ENCODE data around the gene ADGRG1.

Gene ADGRG1

GRCh38 chr16:57624806-57625500, 3.5 kb upstream of the ADGRG1 start:
- Histone ChIP-seq H3K4me2 (peak overlapping the region; percentile 78), H3K9ac (no peak overlapping the region), H4K20me1 (no peaks in the 10 kb centered on the region), H3K36me3 (no peaks in the 10 kb centered on the region), H3K27me3 (no peaks in the 10 kb centered on the region), H3K9me3 (no peaks in the 10 kb centered on the region), H3K4me3 (no peak overlapping the region), H3K27ac (peak overlapping the region; percentile 49), H3K4me1 (peaks cover 90% of the 10 kb centered on the region)
- no peak for TF ChIP-seq Cebpa-rat (IDR thresholded peaks at IDR 0.05)

DNA sequence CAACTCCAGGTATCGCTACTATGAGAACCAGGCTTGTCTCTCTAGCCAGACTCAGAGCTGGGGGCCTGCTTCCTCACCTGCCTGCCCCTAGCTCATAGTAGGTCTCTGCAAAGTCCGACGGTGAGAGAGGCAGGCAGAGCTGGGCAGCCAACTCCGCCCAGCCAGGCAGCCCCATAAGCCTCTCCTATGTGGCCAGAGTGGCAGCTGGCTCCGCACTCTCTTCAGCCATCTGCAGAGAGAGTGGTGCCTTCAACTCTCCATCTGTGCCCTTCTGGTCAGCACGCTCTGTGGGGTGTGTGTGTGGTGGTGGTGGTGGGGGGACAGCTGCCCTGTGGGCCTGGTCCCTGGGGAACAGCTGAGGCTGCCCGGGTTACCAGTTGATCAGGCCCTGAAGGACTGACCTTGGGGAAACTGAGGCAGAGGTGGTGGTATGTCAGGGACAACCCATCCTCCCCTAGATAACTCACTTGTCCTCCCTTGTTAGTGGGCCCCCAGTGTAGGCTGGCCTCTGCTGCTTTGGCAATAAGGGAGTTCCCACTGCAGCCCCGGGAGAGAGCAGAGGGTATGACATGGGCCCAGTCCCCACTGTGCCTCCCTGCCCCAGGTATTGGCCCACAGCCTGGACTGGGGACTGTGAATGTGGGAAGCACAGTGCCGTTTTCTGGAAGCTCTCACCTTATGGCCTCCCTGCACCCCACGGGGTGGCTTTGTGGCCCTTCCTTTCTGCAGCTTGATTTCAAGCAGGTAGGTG, 1.8 kb upstream of the ADGRG1 start:
- Histone ChIP-seq H3K4me1 (peaks cover 89% of the 10 kb centered on the region), H3K4me2 (no peak overlapping the region), H3K27ac (no peak overlapping the region), H3K36me3 (no peaks in the 10 kb centered on the region), H4K20me1 (no peaks in the 10 kb centered on the region), H3K27me3 (no peaks in the 10 kb centered on the region), H3K9ac (no peak overlapping the region), H3K9me3 (no peaks in the 10 kb centered on the region), H3K4me3 (no peak overlapping the region)
- no peak for TF ChIP-seq Cebpa-rat (IDR thresholded peaks at IDR 0.05)

GRCh38 chr16:57627184-57627871, 1.1 kb upstream of the ADGRG1 start:
- Histone ChIP-seq H3K9ac (no peak overlapping the region), H3K27ac (no peak overlapping the region), H3K27me3 (no peaks in the 10 kb centered on the region), H3K36me3 (no peaks in the 10 kb centered on the region), H3K9me3 (no peaks in the 10 kb centered on the region), H3K4me3 (no peak overlapping the region), H3K4me1 (peaks cover 88% of the 10 kb centered on the region), H4K20me1 (no peaks in the 10 kb centered on the region), H3K4me2 (no peak overlapping the region)
- TF ChIP-seq Cebpa-rat (IDR thresholded peaks at IDR 0.05), result no peak

- peak overlapping the region; percentile 71 for H3K4me2 ChIP-seq
Observed at GRCh38 chr16:57628783-57629293, 408 bp downstream of the ADGRG1 start.

DNA sequence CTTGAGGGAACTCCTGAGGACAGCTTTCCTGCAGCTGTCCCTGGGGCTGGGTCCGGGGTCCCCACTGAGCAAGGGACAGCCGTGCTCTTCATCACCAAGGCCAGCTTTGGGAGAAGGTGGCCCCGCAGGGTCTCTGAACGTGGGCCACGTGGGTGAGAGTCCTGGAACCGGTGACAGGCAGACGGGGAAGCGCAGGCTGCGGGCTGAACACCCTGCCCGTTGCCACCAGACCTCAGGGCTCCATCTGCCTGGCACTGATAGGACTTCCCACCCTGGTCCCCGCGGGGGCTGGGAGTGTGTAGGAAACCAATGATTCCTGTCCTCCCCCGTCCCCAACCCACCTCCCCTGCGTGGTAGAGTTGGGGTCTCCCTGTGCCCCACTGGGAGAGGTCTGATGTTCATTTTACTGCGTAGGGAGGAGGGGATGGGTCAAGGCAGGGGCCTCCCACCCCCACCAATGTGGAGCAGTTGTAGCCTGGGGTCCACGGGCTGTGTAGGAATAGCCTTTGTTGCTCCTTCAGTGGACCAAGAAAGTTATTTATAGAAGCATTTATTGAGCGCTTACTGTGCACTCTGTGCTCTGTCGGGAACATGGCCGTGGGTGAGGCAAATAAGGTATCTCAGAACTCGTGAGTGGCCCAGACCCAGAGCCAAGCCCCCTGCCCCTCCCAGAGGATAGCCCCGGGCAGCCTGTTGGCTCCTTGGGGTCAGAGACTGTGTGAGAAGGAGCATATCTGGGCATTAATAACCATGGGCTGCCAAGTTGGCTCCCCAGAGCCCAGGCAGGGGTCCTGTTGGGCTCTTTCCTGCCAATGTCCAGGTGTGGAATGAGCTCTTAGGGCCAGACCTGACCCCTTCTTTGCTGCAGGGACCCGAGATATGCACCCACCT, 1.3 kb downstream of the ADGRG1 start:
- H4K20me1 ChIP-seq, result no peaks in the 10 kb centered on the region
- H3K4me3 ChIP-seq, result no peak overlapping the region
- no peaks in the 10 kb centered on the region for H3K36me3 ChIP-seq
- no peak for TF ChIP-seq Cebpa-rat (IDR thresholded peaks at IDR 0.05)
- peak overlapping the region; percentile 42; the same call in 1 of the 2 replicates for H3K9ac ChIP-seq
- no peaks in the 10 kb centered on the region for H3K27me3 ChIP-seq
- no peak overlapping the region for H3K27ac ChIP-seq
- no peaks in the 10 kb centered on the region for H3K9me3 ChIP-seq
- H3K4me2 ChIP-seq, result peak overlapping the region; percentile 71
- peaks cover 78% of the 10 kb centered on the region for H3K4me1 ChIP-seq

More at GRCh38 chr16:57628783-57629293, 408 bp downstream of the ADGRG1 start:
- H3K27ac ChIP-seq, result no peak overlapping the region
- H3K9ac ChIP-seq, result no peak overlapping the region
- no peak overlapping the region for H3K4me3 ChIP-seq
- H3K36me3 ChIP-seq, result no peaks in the 10 kb centered on the region
- no peaks in the 10 kb centered on the region for H3K9me3 ChIP-seq
- H4K20me1 ChIP-seq, result no peaks in the 10 kb centered on the region
- H3K27me3 ChIP-seq, result no peaks in the 10 kb centered on the region
- TF ChIP-seq Cebpa-rat (IDR thresholded peaks at IDR 0.05), result no peak
- peaks cover 78% of the 10 kb centered on the region for H3K4me1 ChIP-seq

DNA sequence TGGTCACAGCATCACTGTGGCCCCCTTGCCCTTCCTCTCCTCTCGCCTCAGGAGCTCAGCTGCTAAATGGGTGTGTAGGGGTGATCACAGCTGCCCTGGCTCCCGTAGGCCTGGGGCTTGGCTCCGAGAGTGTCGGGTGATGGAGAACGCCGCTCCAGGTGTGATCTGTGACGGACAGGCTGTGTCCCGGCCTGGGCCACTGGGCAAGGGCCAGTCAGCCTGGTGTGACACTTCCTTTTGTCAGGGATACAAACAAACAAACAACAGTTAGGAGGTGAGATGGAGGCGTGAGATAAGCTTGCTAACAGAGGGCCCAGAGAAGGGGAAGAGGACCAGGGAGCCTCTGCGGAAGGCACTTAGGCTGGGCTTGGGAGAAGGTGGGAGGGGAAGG, 2.0 kb downstream of the ADGRG1 start:
- no peak overlapping the region for H3K4me3 ChIP-seq
- H3K27ac ChIP-seq, result no peak overlapping the region
- no peak overlapping the region for H3K9ac ChIP-seq
- no peaks in the 10 kb centered on the region for H3K27me3 ChIP-seq
- 0 out of 2 replicates have a peak overlapping the region, but pooled peaks have one; percentile 71 for H3K4me2 ChIP-seq
- H4K20me1 ChIP-seq, result no peaks in the 10 kb centered on the region
- H3K9me3 ChIP-seq, result no peaks in the 10 kb centered on the region
- H3K36me3 ChIP-seq, result no peaks in the 10 kb centered on the region
- TF ChIP-seq Cebpa-rat (IDR thresholded peaks at IDR 0.05), result no peak
- H3K4me1 ChIP-seq, result peaks cover 78% of the 10 kb centered on the region

- no peak overlapping the region for H3K27ac ChIP-seq
- H3K4me2 ChIP-seq, result no peak overlapping the region
- H3K4me1 ChIP-seq, result peaks cover 78% of the 10 kb centered on the region
- H3K9me3 ChIP-seq, result no peaks in the 10 kb centered on the region
- no peaks in the 10 kb centered on the region for H3K27me3 ChIP-seq
- TF ChIP-seq Cebpa-rat (IDR thresholded peaks at IDR 0.05), result no peak
- H3K9ac ChIP-seq, result no peak overlapping the region
- no peaks in the 10 kb centered on the region for H4K20me1 ChIP-seq
- H3K4me3 ChIP-seq, result no peak overlapping the region
- H3K36me3 ChIP-seq, result no peaks in the 10 kb centered on the region
Observed at GRCh38 chr16:57630931-57631845, 2.8 kb downstream of the ADGRG1 start.

DNA sequence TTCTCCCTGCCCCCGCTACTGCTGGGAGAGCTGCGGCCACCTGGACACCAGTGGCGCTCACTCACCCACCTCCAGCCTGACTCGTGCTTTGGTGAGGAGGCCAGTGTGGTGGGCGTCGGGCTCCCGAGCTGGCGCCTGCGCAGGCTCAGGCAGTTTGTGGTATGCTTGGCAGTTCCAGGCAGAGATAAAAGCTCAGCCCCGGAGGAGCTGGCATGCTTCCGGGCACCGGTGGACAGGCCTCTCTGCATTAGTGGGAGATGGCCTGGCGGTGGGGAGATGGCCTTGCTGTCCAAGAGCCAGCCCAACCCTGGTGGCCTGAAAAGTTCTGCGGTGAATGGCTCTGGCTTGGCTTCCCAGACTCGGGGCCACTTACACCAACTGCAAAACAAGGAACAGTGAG, 4.1 kb downstream of the ADGRG1 start:
- Histone ChIP-seq H3K4me2 (no peak overlapping the region), H3K27ac (peak overlapping the region; percentile 12; the same call in 1 of the 2 replicates), H3K36me3 (no peaks in the 10 kb centered on the region), H3K4me1 (peaks cover 84% of the 10 kb centered on the region), H3K4me3 (no peak overlapping the region), H4K20me1 (no peaks in the 10 kb centered on the region), H3K9ac (no peak overlapping the region), H3K9me3 (no peaks in the 10 kb centered on the region), H3K27me3 (no peaks in the 10 kb centered on the region)
- no peak for TF ChIP-seq Cebpa-rat (IDR thresholded peaks at IDR 0.05)

Measured in BLaER1 (cell line).